Caco-2 (cell line): Measurements from ENCODE around the gene ELMO1. TPM values are rescaled to one million over a fixed set of nuclear protein-coding genes. Genes with fewer than 3 reads are reported as not detected.

Experiments
- BruUV-seq: library from RNA; stranded (reverse); fragments of 400-500 nt; replicated peaks from 2 replicates; lab custom pipeline; 2021; lab: Mats Ljungman, UMichigan
- CTCF ChIA-PET: fragments of 300-600 bp; sonication (Branson Sonifier 250); formaldehyde crosslinking; loops from one replicate; lab custom pipeline; 2022; ENCODE audit warnings: antibody characterized with exemption; lab: Charles Lee
- POLR2A ChIA-PET: fragments of 300-600 bp; sonication (Branson Sonifier 250); formaldehyde crosslinking; loops from one replicate; lab custom pipeline; 2022; ENCODE audit warnings: antibody characterized with exemption; lab: Charles Lee
- DNase-seq, 2 experiments: peaks; one replicate each; pipeline versions ENCODE4 v3.0.0 to v3.0.0-alpha.2; 2020 to 2022
- H3K27me3 ChIP-seq: replicated peaks from 2 replicates; pipeline ENCODE4 v1.6.0; 2011; ENCODE audit warnings: low read length; ENCODE audit not compliant: control insufficient read depth, insufficient read depth
- H3K36me3 ChIP-seq: 2 replicates; pipeline ENCODE4 v1.5.1; 2011; ENCODE audit warnings: low read length; ENCODE audit not compliant: control insufficient read depth, insufficient read depth
- H3K4me1 ChIP-seq: fragments of 250-450 bp; sonication (Bioruptor Pico); 2 replicates; pipeline ENCODE4 v1.5.1; 2020; ENCODE audit warnings: mild to moderate bottlenecking
- H3K4me3 ChIP-seq: 2 replicates; pipeline ENCODE4 v1.5.1; 2011; ENCODE audit warnings: low read depth, mild to moderate bottlenecking, control low read depth, low read length
- H3K9me3 ChIP-seq: fragments of 250-450 bp; sonication (Bioruptor Pico); 2 replicates; pipeline ENCODE4 v1.5.1; 2020; ENCODE audit warnings: mild to moderate bottlenecking, moderate library complexity
- H3K27ac Mint-ChIP-seq: one replicate; pipeline ENCODE4 v1.8.0; 2022; ENCODE audit warnings: mixed read lengths; ENCODE audit not compliant: unreplicated experiment
- H3K27me3 Mint-ChIP-seq: one replicate; pipeline ENCODE4 v1.8.0; 2022; ENCODE audit warnings: mixed read lengths; ENCODE audit not compliant: insufficient read depth, unreplicated experiment
- H3K36me3 Mint-ChIP-seq: one replicate; pipeline ENCODE4 v1.8.0; 2022; ENCODE audit warnings: mild to moderate bottlenecking, mixed read lengths; ENCODE audit not compliant: insufficient read depth, unreplicated experiment
- H3K4me1 Mint-ChIP-seq: one replicate; pipeline ENCODE4 v1.8.0; 2022; ENCODE audit warnings: low read depth, mixed read lengths; ENCODE audit not compliant: unreplicated experiment
- H3K4me3 Mint-ChIP-seq: one replicate; pipeline ENCODE4 v1.8.0; 2022; ENCODE audit warnings: mild to moderate bottlenecking, moderate library complexity, mixed read lengths; ENCODE audit not compliant: unreplicated experiment
- H3K9me3 Mint-ChIP-seq: one replicate; pipeline ENCODE4 v1.8.0; 2022; ENCODE audit warnings: mixed read lengths; ENCODE audit not compliant: unreplicated experiment
- CTCF ChIP-seq, 2 experiments: fragments of 200-600 bp in 1 of 2; IDR thresholded peaks; 1 replicate in 1 of 2; 2 replicates in 1 of 2; pipeline versions ENCODE4 v1.5.1 to v1.8.0; 2011 to 2022; ENCODE audit warnings: antibody characterized with exemption in 1 of 2, control low read depth in 1 of 2, inconsistent platforms in 1 of 2, low read depth in 1 of 2, low read length in 1 of 2, mild to moderate bottlenecking in 1 of 2, moderate library complexity in 1 of 2; ENCODE audit not compliant: insufficient read depth in 1 of 2, severe bottlenecking in 1 of 2, unreplicated experiment in 1 of 2
- intact Hi-C: fragments of 100-400 bp; cut with micrococcal nuclease; formaldehyde crosslinking; loops from one replicate; pipeline ENCODE4 v1.10.0; 2022; ENCODE audit not compliant: unreplicated experiment
- total RNA-seq: library from RNA; stranded (reverse); gene quantifications from 2 replicates; pipeline ENCODE4 v1.2.3, GENCODE V29; 2022

The ELMO1 gene
- total RNA-seq, 1 experiment from 2014 or later, result 0.14 TPM

GRCh38 chr7:37352251-37352880, 96.3 kb downstream of the ELMO1 start:
- Mint-ChIP-seq H3K27ac (no peak overlapping the region), H3K27me3 (peaks cover 4% of the 10 kb centered on the region), H3K36me3 (no peaks in the 10 kb centered on the region), H3K4me3 (no peak overlapping the region), H3K4me1 (no peaks in the 10 kb centered on the region), H3K9me3 (no peaks in the 10 kb centered on the region)
- POLR2A ChIA-PET, result interaction anchor here (0.6 kb wide), 1 partner anchor 459 kb away, joined by 3 read pairs; no protein-coding TSS in a partner anchor
- no peak for DNase-seq
- CTCF ChIA-PET, result no interaction called here
- BruUV-seq, result no TSS peak
- Histone ChIP-seq H3K4me1 (no peaks in the 10 kb centered on the region), H3K4me3 (no peak overlapping the region), H3K27me3 (no peaks in the 10 kb centered on the region), H3K9me3 (no peaks in the 10 kb centered on the region), H3K36me3 (no peaks in the 10 kb centered on the region)
- no peak for TF ChIP-seq CTCF (IDR thresholded peaks at IDR 0.05; ENCODE audit: insufficient read depth in 1 of 2, low read depth in 1 of 2, low read length in 1 of 2, severe bottlenecking in 1 of 2, unreplicated experiment in 1 of 2)
- intact Hi-C loops, result loop anchor here (1.0 kb wide), 1 partner anchor 118 kb away; no protein-coding TSS in a partner anchor

GRCh38 chr7:37351716-37352115, 96.9 kb downstream of the ELMO1 start:
- Mint-ChIP-seq H3K4me1 (no peaks in the 10 kb centered on the region), H3K4me3 (no peak overlapping the region), H3K27me3 (peaks cover 4% of the 10 kb centered on the region), H3K9me3 (no peaks in the 10 kb centered on the region), H3K36me3 (no peaks in the 10 kb centered on the region), H3K27ac (no peak overlapping the region)
- POLR2A ChIA-PET, result interaction anchor here (0.6 kb wide), 1 partner anchor 460 kb away, joined by 3 read pairs; no protein-coding TSS in a partner anchor
- no peaks in the 10 kb centered on the region for H3K27me3 ChIP-seq
- H3K4me3 ChIP-seq, result no peak overlapping the region
- no peak for DNase-seq
- no TSS peak for BruUV-seq
- CTCF ChIA-PET, result no interaction called here
- no peaks in the 10 kb centered on the region for H3K9me3 ChIP-seq
- no peaks in the 10 kb centered on the region for H3K36me3 ChIP-seq
- 0 out of 2 replicates have a peak, but pooled peaks cover under 1% of the 10 kb centered on the region for H3K4me1 ChIP-seq
- no peak for TF ChIP-seq CTCF (IDR thresholded peaks at IDR 0.05; ENCODE audit: insufficient read depth in 1 of 2, low read depth in 1 of 2, low read length in 1 of 2, severe bottlenecking in 1 of 2, unreplicated experiment in 1 of 2)
- intact Hi-C loops, result loop anchor here (1.0 kb wide), 1 partner anchor 117 kb away; no protein-coding TSS in a partner anchor

- Histone ChIP-seq H3K27me3 (no peaks in the 10 kb centered on the region), H3K9me3 (no peaks in the 10 kb centered on the region), H3K4me1 (0 out of 2 replicates have a peak, but pooled peaks cover 6% of the 10 kb centered on the region), H3K4me3 (no peak overlapping the region), H3K36me3 (no peaks in the 10 kb centered on the region)
- H3K27me3 Mint-ChIP-seq, result peaks cover 4% of the 10 kb centered on the region
- no peak for TF ChIP-seq CTCF (IDR thresholded peaks at IDR 0.05; ENCODE audit: insufficient read depth in 1 of 2, low read depth in 1 of 2, low read length in 1 of 2, severe bottlenecking in 1 of 2, unreplicated experiment in 1 of 2)
- CTCF ChIA-PET, result no interaction called here
- POLR2A ChIA-PET, result no interaction called here
- no peak for DNase-seq
- no peak overlapping the region for H3K4me3 Mint-ChIP-seq
- H3K27ac Mint-ChIP-seq, result no peak overlapping the region
- H3K36me3 Mint-ChIP-seq, result no peaks in the 10 kb centered on the region
- H3K9me3 Mint-ChIP-seq, result no peaks in the 10 kb centered on the region
- intact Hi-C loops, result no loop called here
- no TSS peak for BruUV-seq
- no peaks in the 10 kb centered on the region for H3K4me1 Mint-ChIP-seq
These were observed 98.6 kb downstream of the ELMO1 start for GRCh38 chr7:37349979-37350590.
